GM13976 (cell line): Measurements from ENCODE around the gene RUVBL2.

Experiments
- DNase-seq: peaks from one replicate; pipeline ENCODE4 v3.0.0; 2012; ENCODE audit warnings: low spot score
- CTCF ChIP-seq: IDR thresholded peaks from 2 replicates; pipeline ENCODE4 v1.5.1; 2012; ENCODE audit warnings: borderline replicate concordance, mild to moderate bottlenecking; ENCODE audit not compliant: insufficient read depth; ENCODE audit errors: extremely low read depth, missing control alignments, control extremely low read depth
- in situ Hi-C: fragments of 300-500 bp; cut with MboI; formaldehyde crosslinking; loops from one replicate; pipeline ENCODE4 v1.12.0; 2022; ENCODE audit warnings: low sequenced_read_pairs, mixed read lengths, inconsistent platforms; ENCODE audit not compliant: unreplicated experiment

RUVBL2 gene

GRCh38 chr19:48997972-48998371, 4.3 kb downstream of the RUVBL2 start:
- DNase-seq, result peak; percentile 60
- in situ Hi-C loops, result no loop called here
- TF ChIP-seq CTCF, result peak; percentile 46

- in situ Hi-C loops, result no loop called here
- TF ChIP-seq CTCF, result peak; percentile 64
- peak; percentile 72 for DNase-seq
Observed at GRCh38 chr19:48999481-49000325, 6.0 kb downstream of the RUVBL2 start.

GRCh38 chr19:49004133-49004532, 10.4 kb downstream of the RUVBL2 start:
- DNase-seq, result no peak
- in situ Hi-C loops, result no loop called here
- no peak for TF ChIP-seq CTCF

- TF ChIP-seq CTCF, result no peak
- DNase-seq, result no peak
- in situ Hi-C loops, result no loop called here
Observed at GRCh38 chr19:49004964-49005614, 11.4 kb downstream of the RUVBL2 start.

- in situ Hi-C loops, result no loop called here
Observed at GRCh38 chr19:49006905-49007304, 13.2 kb downstream of the RUVBL2 start.

GRCh38 chr19:49009828-49010227, 16.1 kb downstream of the RUVBL2 start:
- TF ChIP-seq CTCF, result no peak
- in situ Hi-C loops, result no loop called here
- DNase-seq, result peak; percentile 34

More at GRCh38 chr19:49006905-49007304, 13.2 kb downstream of the RUVBL2 start:
- no peak for DNase-seq
- no peak for TF ChIP-seq CTCF
